CD4-positive, alpha-beta T cell treated with Interleukin-6 at 100 ng/mL for 8 hours (primary cell): ENCODE data around the gene KRT33B.
"Not testable (repeated sequence)": the region's sequence is repeated elsewhere in the genome, so short reads cannot be mapped to it uniquely, and the experiment has no call there.

Experiments used
- DNase-seq: peaks from one replicate; pipeline ENCODE4 v3.0.0-alpha.2; 2020; ENCODE audit warnings: mixed read lengths, low spot score

KRT33B gene

DNA sequence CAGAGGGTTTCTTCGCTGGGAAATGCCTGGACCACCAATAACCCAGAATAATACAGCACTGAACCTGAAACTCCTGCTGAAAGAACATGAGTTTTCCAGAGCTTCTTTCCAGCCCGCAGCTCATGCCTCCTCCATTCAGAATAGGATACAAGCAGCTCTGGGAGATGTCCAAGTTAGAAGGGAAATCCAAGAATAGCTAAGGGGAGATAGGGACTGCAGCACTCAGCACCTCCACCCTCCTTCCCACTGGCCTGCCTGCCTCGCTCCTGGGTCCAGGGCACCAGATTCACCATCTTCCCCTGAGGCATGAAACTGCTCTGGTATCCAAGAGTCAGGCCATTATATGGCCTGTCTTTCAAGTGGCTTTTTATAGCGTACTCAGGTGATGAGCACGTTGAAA is 23.7 kb upstream of the KRT33B start:
- DNase-seq, result no peak

DNA sequence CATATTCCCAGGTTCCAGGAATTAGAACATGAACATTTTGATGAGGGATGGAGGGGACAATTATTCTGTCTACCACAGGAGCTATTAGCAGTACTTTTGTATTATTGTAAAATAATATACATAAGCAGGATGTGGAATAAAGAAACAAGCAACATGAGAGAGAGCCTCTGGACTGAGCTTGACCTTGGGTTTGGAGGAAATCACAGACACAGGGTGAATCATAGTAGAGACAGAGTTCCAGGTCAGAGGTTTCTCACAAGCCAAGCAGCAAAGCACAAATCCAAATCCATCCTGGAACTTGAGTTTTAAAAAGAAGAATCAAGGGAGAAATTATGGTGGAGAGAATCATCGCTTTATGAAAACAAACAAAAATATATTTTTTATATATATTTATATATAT is 22.7 kb upstream of the KRT33B start:
- DNase-seq, result no peak

DNA sequence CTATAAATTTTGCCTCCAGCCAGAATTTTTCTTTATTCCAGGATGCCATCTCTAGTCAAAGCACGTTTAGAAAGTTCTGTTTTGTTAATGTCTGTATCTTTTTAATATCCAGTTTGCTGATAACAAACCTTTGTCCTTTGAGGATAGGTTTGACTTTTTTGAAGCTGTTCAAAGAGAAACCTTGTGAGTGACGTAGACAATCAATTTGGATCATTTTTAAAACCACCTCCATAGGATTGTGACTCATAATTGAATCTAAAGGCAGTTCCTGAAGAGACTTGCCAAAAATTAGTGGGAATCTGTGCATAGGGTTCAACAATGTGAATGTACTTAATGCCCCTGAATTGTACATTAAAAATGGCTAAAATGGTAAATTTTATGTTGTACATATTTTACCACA is 21.9 kb upstream of the KRT33B start:
- DNase-seq, result no peak

DNA sequence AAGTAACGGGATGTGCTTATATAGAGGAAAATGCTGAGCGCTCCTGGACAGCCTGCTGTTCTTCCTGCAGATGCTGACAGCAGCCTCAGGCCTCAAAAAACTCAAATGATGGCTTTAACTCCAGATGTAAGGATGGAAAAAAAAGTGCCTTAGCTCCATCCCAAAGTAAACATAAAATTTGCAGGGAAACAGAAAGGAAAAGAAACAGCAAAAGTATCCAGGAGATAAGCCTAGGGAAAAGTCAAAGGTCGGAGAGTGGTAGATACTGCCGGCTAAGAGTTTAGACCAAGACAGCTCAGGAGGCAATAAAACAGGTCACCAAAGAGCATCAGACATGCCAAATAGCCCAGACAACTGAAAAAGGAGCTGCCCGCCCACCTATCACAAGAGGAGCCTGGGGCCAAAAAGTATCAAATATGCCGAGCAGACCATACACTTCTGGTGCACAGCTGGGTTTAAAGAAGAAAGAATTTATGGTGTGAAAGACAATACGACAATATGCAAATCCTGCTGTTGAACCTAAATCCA is 20.9 kb upstream of the KRT33B start:
- DNase-seq, result no peak

DNA sequence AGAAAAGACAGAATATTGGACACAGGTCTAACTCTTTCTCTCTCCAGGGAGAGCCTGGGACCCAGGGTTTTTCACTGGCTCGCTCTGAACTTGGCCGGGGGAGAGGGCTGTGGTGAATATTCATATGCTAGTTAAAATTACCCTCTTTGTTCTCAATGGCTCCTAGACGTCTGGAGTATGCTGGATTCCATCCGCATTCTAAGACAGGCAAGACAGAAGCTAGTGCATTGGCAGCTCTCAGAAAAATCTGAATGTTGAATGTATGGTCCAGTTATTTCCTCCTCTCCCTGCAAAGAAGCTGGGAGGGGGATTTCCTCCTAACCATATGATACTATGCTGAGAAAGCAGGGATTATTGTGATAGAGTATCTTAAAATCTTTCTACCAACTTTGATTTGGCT is 18.1 kb upstream of the KRT33B start:
- DNase-seq, result no peak

DNA sequence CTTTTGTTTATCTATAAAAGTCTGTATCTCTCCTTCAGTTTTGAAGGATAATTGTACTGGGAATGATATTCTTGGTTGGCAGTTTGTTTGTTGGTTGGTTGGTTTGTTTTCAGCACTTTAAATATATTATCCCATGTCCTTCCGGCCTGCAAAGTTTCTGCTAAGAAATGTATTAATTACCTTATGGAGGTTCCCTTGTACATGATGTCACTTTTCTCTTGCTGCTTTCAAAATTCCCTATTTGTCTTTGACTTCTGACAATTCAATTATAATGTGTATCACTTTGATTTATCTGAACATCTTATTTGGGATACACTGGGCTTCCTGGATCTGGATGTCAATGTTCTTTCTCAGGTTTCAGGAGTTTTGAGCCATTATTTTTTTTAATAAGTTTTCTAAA is 16.6 kb upstream of the KRT33B start:
- DNase-seq, result no peak

DNA sequence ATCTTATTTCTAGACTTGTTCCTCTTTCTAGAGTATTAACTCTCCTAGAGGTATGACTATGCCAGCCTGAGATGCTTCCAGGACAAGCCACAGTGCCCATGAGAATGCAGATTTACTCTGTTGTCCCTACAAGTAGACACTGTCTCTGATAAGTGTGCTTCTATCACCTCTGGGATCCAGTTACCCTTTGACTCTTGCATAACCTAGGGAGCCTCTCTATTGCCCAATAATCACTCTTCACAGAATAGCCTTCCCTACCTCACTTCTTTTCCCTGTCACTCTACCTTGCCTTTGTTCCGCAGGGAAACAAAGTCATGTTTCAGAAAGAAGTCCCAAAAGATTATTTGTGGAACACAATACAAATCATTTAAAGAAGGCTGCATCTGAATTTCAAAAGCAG is 14.1 kb upstream of the KRT33B start:
- DNase-seq, result no peak

DNA sequence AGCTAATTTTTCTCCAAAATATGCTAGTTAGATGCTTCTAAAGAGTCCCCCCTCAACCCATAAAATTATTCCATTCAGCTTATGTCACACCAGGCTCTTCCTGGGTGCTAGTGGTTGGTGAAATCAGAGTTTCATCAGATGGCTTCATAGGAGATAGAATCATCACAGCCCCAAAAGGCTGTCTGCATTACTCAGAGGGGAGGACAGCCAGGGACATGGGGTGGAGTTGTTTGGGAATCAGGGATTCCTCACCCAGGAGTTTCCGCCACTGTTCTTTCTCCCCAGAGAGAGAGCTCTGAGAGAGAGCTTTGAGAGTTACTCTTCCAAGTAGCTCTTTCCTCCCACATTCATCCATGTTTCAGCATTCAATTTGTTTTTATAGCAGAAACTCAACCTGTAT is 12.8 kb upstream of the KRT33B start:
- no peak for DNase-seq

DNA sequence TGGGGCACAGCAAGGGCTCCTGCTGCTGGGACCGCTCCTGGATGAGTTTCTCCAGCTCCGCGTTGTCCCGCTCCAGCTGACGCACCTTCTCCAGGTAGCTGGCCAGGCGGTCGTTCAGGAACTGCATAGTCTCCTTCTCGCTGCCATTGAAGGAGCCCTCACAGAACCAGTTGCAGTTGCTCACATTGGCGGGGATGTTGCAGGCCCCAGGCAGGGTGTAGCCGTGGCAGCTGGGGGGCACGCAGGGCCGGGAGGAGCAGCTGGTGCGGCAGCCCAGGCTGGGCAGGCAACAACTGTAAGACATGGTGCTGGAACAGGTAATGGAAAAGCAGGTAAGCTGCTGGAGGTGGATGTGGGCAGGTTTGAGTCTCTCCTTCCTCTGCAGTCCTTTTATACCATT is 12.3 kb upstream of the KRT33B start, which contains the start of gene KRT34:
KRT34 (minus strand) TSS at position 364 of the 400 bp plus-strand sequence; CDS start at position 304, 60 bp downstream.
- DNase-seq, result not testable (repeated sequence)

DNA sequence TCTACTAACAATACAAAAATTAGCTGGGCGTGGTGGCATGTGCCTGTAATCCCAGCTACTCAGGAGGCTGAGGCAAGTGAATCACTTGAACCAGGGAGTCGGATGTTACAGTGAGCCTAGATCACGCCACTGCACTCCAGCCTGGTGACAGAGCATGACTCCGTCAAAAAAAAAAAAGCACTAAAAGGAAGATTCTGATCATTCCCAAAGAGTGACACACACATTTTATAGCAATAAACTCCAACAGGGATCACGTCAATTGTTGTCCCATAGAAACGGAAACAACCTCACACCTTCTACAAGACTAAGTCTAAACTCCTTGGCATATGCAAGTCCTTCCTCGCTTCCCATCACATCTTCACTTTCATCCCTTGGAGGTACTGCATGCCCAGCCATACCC is 10.5 kb upstream of the KRT33B start:
- DNase-seq, result not testable (repeated sequence)

DNA sequence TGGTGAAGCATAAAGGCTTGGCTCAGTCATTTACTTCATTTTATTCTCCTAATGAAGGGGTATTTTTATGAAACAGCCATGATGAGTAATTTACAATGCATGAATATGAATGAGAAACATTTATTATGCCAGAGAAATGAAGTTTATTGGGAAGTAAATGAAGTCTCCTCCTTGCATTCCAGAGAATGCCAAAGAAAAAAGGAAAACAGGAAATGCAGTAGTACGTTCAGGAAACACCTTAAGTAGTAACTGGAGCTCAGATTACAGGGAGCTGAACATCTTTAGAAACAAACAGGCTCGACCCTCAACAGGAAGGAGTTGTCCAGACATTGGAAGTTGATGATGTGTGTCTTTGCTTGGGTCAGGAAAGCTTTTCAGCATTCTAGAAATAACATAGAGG is 7.9 kb upstream of the KRT33B start:
- no peak for DNase-seq

DNA sequence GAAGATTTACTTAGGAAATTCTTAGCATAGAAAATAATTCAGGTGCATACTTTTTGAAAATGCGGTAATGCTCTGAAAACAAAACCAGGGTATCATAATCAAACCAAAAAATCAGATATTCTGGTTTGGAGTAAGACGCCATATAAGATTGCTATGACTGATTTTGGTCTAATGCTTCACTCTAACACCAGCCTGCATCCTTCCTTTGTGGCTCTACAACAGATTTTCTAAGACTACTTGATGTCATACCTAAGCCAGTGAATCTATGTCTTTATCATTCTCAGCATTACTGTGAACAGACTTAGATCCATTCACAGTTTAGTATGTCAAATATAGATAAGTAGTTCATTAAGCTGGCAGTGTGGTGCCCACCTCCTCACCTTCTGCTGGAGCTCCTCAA is 590 bp downstream of the KRT33B start:
- no peak for DNase-seq

DNA sequence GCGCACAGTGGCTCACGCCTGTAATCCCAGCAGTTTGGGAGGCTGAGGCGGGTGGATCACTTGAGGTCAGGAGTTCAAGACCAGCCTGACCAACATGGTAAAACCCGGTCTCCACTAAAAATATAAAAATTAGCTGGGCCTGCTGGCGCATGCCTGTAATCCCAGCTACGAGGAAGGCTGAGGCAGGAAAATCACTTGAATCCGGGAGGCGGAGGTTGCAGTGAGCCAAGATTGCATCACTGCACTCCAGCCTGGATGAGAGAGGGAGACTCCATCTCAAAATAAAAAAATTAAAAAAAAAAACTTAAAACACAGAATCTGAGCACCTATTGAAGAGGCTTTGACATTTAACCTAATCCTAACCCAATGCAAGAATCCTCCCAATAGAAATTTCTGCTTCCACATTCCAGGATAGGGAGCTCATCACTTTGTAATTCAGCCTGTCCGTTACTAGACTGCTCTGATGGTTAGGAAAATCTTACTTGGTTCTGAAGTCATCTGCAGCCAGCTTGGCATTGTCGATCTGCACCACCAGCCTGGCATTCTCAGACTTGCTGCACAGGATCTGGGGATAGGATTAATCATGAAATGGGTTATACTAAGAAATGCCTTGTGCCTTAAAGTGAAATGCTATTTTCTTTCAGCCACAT is 2.1 kb downstream of the KRT33B start:
- no peak for DNase-seq

DNA sequence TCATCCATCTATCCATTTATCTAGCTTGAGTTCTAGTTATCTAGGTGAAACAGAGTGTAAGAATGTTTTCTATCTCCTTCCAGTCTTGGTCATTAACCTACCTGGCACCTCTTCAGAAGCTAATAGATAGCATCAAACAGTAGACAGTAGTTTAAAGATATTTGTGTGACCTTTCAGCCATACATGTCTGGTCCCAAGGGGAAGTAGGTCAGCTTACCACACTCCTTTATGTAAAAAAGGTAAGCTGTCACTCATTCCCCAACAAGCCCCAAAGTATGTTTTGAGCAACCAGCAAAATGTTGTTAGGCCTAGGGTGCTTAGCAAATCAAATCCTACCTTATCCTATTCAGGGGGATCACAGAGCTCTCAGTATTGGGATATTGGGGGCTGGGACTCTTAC is 3.5 kb downstream of the KRT33B start:
- DNase-seq, result no peak

DNA sequence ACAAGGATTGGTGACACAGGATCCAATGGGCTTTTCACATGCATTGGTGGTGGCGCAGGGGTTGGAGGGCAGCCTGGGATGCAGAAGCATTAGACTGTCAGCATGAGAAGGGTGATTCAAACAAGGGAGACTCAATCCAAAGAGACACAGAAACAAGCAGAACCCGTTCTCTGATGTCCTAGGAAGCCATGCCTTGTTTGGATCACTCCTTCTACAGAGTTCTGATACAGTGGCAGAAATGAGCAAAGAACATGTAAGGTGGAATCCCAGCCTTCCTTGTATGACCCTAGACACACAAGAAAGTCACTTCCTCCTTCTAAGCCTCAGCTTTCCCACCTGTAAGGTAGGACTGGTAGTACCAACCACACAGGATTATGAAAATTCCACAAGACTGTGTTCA is 5.7 kb downstream of the KRT33B start:
- DNase-seq, result no peak

DNA sequence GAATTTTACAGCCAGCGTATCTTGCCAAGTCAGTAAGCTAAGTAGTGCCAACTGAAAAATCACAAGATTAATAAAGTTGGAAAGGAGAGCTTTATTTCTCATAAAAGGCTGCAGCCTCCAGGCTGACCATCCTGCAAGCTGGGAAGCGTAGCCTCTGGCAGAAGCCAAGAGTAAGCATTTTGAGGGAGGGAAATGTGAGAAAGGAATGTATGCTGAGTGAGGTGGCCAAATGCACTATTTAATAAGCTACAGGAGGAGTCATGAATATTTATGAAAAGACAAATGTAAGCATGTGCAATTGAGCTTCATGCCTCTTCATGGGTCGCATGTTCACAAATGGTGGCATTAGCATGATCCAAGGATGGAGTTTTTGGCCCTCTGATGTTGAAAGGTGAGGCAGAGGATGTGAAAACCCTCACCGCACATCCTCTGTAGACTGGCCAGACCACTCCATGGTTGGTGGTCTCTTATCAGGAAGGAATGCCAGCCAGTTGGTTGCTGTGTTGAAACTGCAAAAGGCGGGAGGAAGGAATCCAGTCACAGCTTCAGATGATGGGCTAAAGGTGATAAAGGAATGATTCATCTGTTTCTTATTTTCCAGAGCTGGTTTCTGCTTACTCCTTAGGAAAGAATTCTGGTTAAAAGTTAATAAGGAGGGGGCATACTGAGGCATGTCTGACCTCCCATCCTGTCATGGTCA is 9.2 kb downstream of the KRT33B start:
- DNase-seq, result no peak

DNA sequence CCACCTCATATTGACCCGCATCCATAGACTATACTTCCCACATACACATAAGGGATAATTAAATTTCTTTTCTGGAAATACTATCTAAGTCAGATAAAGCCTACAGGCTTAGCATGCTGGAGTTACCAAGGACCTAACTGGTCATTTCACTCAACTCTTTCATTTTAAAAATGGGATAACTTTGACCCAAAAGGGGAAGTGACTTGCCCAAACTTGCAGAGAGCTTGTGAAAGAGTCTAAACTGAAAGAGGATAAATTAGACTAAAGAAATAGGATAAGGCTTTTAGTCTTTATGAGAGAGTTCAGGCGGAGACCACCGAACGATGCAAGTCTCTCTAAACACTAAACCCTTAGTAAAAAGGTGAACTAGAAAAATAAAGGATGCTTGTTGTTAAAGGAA is 15.1 kb downstream of the KRT33B start:
- DNase-seq, result no peak

DNA sequence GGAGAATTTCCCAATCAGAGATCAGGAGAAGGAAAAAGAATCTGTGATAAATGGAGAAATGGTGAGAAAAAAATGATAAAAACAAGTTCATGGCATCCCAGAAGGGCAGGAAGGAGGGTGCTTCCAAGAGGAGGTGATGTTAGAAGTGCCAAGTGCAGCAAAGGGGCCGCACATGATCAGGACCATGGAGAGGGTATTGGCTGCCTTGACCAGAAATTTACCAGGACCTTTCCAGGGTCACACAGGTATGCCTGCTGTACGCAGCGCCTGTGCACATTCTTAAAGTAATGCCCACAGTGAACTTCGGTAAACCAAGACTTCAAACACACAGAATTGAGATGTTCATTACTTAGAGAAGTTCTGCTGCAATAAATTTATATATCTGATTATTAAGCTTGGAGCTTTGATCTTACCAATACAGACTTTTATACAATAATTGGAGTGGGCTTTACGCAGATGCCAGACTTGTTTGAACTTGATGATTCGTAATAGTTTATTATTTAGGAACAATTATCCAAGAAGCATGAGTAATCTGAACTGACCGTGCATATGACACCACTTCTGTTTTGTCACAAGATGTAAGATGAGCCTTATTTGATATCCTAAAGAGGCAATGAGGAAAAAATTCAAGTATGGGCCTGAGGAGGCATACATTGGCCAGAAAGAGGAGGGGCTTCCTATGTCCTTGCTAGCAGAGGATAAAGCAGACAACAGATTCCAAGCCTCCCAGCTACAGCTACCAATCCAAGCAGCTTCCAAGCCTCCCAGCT is 16.8 kb downstream of the KRT33B start:
- DNase-seq, result no peak

DNA sequence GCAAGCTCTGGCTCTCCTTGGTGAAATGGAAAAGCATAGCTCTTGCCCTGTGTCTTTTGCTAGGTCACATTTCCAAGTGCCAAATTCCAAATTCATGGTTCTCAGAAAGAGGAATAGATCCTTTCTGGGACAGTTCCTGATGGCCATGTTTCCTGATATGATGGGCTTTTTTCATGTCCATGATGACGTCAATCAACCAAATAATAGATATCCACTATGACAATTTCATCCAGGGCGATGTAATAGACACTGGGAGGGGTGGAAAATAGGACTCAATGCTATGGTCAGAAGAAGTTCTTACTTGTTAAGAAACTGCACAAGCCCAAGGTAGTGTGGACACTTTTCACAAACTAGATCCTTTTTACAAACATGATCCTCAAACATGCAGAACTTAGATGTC is 18.4 kb downstream of the KRT33B start:
- DNase-seq, result no peak

DNA sequence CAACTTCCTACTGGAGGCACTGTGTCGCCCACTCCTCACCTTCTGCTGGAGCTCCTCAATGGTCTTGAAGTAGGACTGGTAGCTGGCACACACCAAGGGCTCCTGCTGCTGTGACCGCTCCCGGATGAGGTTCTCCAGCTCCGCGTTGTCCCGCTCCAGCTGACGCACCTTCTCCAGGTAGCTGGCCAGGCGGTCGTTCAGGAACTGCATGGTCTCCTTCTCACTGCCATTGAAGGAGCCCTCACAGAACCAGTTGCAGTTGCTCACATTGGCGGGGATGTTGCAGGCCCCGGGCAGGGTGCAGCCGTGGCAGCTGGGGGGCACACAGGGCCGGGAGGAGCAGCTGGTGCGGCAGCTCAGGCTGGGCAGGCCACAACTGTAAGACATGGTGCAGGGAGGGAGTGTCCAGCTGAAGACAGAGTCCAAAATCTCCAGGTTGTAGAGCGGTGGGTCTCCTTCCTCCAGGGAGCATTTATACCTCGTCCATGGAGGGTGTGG is 19.2 kb downstream of the KRT33B start, which contains the start of gene KRT33A:
KRT33A (minus strand) TSS at position 448 of the 498 bp plus-strand sequence; CDS start at position 387, 61 bp downstream.
- DNase-seq, result not testable (repeated sequence)

DNA sequence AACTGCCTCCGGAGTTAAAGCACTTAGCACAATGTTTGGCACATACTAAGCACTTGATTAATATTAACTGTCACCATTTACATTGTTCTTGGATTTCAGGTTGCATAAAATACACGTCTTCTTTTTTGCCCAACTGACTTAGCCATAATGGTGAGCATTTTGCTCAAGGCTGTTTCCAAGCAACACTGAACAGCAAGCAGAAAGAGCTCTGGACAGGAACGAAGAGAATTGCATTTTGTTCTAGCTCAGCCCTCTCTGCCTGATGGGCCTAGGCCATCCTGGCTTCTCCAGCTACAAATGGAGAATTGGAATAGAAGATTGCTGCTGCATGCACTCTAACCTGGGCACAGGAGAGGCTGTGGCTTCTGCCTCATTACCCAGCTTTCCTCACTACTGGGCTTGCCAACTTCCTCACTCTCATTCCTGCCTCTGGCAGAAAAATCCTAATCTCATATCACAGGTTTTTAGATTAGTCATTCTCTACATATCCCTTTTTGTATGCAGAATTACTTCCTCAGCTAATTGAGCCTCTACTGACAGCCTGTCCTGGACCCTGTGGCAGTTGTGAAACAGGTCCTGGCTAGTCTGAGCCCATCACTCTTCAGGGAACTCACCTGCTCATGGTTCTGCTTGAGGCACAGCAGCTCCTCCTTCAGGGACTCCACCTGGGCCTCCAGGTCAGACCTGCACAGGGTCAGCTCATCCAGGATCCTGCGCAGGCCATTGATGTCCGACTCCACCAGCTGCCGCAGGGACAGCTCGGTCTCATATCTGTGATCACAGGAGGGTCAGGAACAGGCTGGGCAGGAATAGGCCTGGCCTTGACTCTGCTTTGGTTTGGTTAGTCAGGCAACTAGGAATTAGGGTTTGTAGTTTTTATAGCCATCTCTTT is 21.5 kb downstream of the KRT33B start:
- DNase-seq, result no peak
